ENCODE measurements around the gene ALDH1A2.

Gene ALDH1A2

DNA sequence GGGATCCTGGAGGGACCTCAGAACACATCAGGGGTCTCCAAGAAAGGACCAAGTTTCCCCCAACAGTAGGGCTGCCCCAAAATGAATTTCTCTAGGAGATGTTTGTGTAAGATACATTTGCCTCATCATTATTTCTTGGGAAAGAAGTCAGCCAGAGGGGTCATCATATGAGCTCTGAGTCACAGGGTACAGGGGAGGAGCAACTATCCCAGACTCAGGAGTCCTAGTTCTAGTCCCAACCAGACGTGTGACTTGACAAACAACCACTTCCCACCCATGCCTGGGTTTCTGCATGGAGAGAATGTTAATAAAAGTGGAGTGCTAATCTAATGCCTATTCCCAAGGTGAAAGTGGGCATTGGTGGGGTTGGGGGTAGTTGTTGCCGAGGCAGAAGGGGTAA is 144.1 kb downstream of the ALDH1A2 start:
- no peak for TF ChIP-seq CTCF (IDR thresholded peaks at IDR 0.05)
- no peak for DNase-seq (ENCODE audit: low spot score)
- no peak overlapping the region for H3K4me3 ChIP-seq
- no peak overlapping the region for H3K27ac ChIP-seq

DNA sequence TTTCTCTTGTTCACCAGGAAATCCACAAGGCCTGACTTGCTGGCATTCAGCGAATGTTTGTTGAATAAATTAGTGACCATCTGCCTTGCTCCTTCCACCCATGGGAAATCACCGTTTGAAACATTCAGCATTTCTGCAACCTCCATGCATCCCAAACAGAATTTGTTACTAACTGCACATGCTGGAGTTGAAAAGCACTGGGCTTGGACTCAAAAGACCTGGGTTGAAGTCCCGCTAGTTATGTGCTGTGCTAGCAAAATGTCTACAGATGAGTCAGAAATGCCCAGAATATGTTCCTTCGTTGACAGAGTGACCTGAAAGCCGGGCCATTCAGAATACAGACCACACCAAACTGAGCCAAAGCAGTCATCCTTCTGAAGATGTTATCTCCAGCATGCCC is 144.6 kb downstream of the ALDH1A2 start:
- Histone ChIP-seq H3K27ac (peak overlapping the region in 1 of 2 donors; percentile 17), H3K4me3 (no peak overlapping the region)
- no peak for TF ChIP-seq CTCF (IDR thresholded peaks at IDR 0.05)
- DNase-seq (ENCODE audit: low spot score), result no peak

DNA sequence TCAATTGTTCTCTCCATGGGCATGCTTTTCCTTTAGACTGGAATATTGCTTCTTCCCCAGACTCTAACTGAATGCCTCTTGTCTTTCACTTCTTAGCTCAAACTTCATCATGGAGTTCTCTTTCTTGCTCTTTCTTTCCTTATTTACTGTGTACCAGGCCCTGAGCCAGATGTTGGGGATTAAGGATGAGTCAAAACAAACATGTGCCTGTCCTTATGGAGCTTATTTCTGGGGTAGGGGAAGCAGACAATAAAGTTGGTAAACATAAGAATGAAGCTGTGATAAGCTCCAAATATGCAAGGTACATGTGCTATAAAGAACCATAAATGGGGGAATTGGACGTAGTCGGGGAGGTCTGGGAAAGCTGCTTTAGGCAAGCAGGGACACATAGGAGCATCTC is 145.8 kb downstream of the ALDH1A2 start:
- no peak overlapping the region for H3K4me3 ChIP-seq
- H3K27ac ChIP-seq, result no peak overlapping the region
- DNase-seq (ENCODE audit: low spot score), result no peak
- no peak for TF ChIP-seq CTCF (IDR thresholded peaks at IDR 0.05)

GRCh38 chr15:57917998-57918397 is 147.5 kb downstream of the ALDH1A2 start:
- no peak overlapping the region for H3K4me3 ChIP-seq
- no peak overlapping the region for H3K27ac ChIP-seq
- no peak for TF ChIP-seq CTCF (IDR thresholded peaks at IDR 0.05)
- no peak for DNase-seq (ENCODE audit: low spot score)

- TF ChIP-seq CTCF (IDR thresholded peaks at IDR 0.05), result no peak
Observed at GRCh38 chr15:57916695-57917094, 148.8 kb downstream of the ALDH1A2 start.

GRCh38 chr15:57915827-57916531 is 149.5 kb downstream of the ALDH1A2 start:
- Histone ChIP-seq H3K4me3 (no peak overlapping the region), H3K27ac (no peak overlapping the region)
- no peak for DNase-seq (ENCODE audit: low spot score)
- no peak for TF ChIP-seq CTCF (IDR thresholded peaks at IDR 0.05)

More at GRCh38 chr15:57916695-57917094, 148.8 kb downstream of the ALDH1A2 start:
- H3K4me3 ChIP-seq, result no peak overlapping the region
- DNase-seq (ENCODE audit: low spot score), result no peak
- H3K27ac ChIP-seq, result no peak overlapping the region

DNA sequence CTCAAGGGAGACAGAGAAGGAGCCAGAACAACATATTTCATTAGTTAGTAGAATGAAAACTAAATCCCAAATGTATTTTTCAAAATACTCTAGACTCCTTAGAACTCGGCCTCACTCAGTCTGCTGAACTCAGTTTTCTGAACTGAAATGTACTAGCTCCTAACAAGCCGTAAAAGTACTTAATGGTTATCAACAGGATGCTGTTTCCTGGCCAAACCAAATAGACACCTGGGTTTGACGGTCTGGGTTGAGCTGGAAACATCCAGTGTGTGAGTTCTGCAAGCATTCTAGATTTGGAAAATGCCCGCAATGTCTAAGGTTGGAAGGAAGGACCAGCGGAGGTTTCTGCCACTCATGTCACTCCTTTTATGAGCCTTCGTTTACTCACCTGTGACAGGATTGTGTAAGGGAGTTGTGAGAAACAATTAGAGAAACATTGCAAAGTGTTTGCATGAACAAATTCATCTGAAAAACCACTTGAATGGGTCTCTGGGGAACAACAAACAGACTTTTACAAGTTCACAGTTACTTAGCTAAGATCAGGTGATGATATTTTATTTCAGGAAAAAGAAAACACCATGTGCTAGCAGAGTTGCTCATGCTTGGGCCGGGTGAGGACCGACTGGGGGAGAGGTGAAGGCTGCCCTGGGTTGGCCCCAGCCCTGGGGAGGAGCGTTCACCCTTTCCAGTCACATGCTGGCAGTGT is 151.0 kb downstream of the ALDH1A2 start:
- Histone ChIP-seq H3K4me3 (no peak overlapping the region), H3K27ac (no peak overlapping the region)
- no peak for TF ChIP-seq CTCF (IDR thresholded peaks at IDR 0.05)
- DNase-seq (ENCODE audit: low spot score), result no peak

Measured in coronary artery (tissue), 2 donors.